Thymus (tissue), 2 donors: ENCODE data around the gene SLC25A21. TPM values are rescaled to one million over a fixed set of nuclear protein-coding genes. Genes with fewer than 3 reads are reported as not detected.

ENCODE experiments used
- polyA plus RNA-seq: library from polyadenylated mRNA; stranded (reverse); fragments of 200-250 nt; gene quantifications from one replicate; pipeline ENCODE4 v1.2.3, GENCODE V29; 2013
- total RNA-seq: library from RNA; stranded (reverse); fragments of 120-200 nt; gene quantifications from one replicate; pipeline ENCODE4 v1.2.4, GENCODE V29; 2013
- donor health status: healthy.

Gene SLC25A21
- total and polyA plus RNA-seq, 2 donors = 0.46 to 0.90 TPM

Other genes starting within 250 kb of the SLC25A21 start
- 2.5 TPM for gene MIPOL1, start 25.3 kb upstream of the SLC25A21 start, total RNA-seq
- 2.1 TPM for gene MIPOL1, start 25.3 kb upstream of the SLC25A21 start, polyA plus RNA-seq